Spleen (tissue), 11 donors: Measurements from ENCODE around the gene ZDHHC3. TPM values are rescaled to one million over a fixed set of nuclear protein-coding genes. Genes with fewer than 3 reads are reported as not detected.
A peak's percentile ranks its signal among the peaks of the same experiment; 100 is the strongest.

Experiments used
- DNase-seq: peaks from one replicate; pipeline ENCODE4 v3.0.0-alpha.2; 2020
- H3K27ac ChIP-seq, 8 donors: fragments of 200-600 bp; sonication (generic) in 7 of 8; 1 replicate in 4 of 8; 2 replicates in 4 of 8; pipeline versions ENCODE4 v1.5.0 to v1.8.0; 2016 to 2021; ENCODE audit warnings: inconsistent platforms in 4 of 8, mild to moderate bottlenecking in 4 of 8, moderate library complexity in 1 of 8
- H3K27me3 ChIP-seq, 7 donors: fragments of 200-600 bp; sonication (generic) in 6 of 7; replicated peaks in 1 of 7; 1 replicate in 4 of 7; 2 replicates in 3 of 7; pipeline versions ENCODE4 v1.5.0 to v1.8.0; 2016 to 2021; ENCODE audit warnings: inconsistent platforms in 3 of 7, mild to moderate bottlenecking in 1 of 7
- H3K36me3 ChIP-seq, 6 donors: fragments of 200-600 bp; sonication (generic) in 5 of 6; 1 replicate in 4 of 6; 2 replicates in 2 of 6; pipeline versions ENCODE4 v1.5.0 to v1.8.0; 2016 to 2021; ENCODE audit warnings: inconsistent platforms in 2 of 6
- H3K4me1 ChIP-seq, 6 donors: fragments of 200-600 bp; sonication (generic) in 5 of 6; 1 replicate in 3 of 6; 2 replicates in 3 of 6; pipeline versions ENCODE4 v1.5.0 to v1.8.0; 2016 to 2021; ENCODE audit warnings: inconsistent platforms in 3 of 6
- H3K4me3 ChIP-seq, 8 donors: fragments of 200-600 bp; sonication (generic) in 7 of 8; 1 replicate in 4 of 8; 2 replicates in 4 of 8; pipeline versions ENCODE4 v1.5.0 to v1.8.0; 2016 to 2021; ENCODE audit warnings: inconsistent platforms in 4 of 8, mild to moderate bottlenecking in 4 of 8, moderate library complexity in 2 of 8
- H3K9me3 ChIP-seq, 8 donors: fragments of 200-600 bp; sonication (generic) in 7 of 8; 1 replicate in 4 of 8; 2 replicates in 4 of 8; pipeline versions ENCODE4 v1.5.0 to v1.8.0; 2016 to 2021; ENCODE audit warnings: inconsistent platforms in 4 of 8
- POLR2A ChIP-seq, 3 donors: fragments of 450-650 bp; IDR thresholded peaks; one replicate each; pipeline ENCODE4 v1.5.1; 2017; ENCODE audit warnings: antibody characterized with exemption in 3 of 3, mild to moderate bottlenecking in 1 of 3
- POLR2AphosphoS5 ChIP-seq, 3 donors: sonication (generic); formaldehyde crosslinking; IDR thresholded peaks; one replicate each; pipeline ENCODE4 v1.5.1; 2017; ENCODE audit warnings: antibody characterized with exemption in 3 of 3
- WGBS, 5 donors: extraction: QIAGEN DNeasy Blood & Tissue Kit in 3 of 5; methylation state at CpG; one replicate each; pipeline versions ENCODE4 v1.1.5 to v1.1.7; 2013 to 2018; 5-methylcytosine and 5-hydroxymethylcytosine counted together
- intact Hi-C: fragments of 100-400 bp; cut with DNase I; formaldehyde crosslinking; loops from one replicate; pipeline ENCODE4 v1.15.0; 2023; ENCODE audit warnings: low total_unique reads
- polyA plus RNA-seq, 3 donors: library from polyadenylated mRNA; stranded (reverse); fragments of 200-250 nt; gene quantifications; one replicate each; pipeline ENCODE4 v1.2.1, GENCODE V29; 2013
- total RNA-seq, 7 donors: library from RNA; depleted of rRNA in 3 of 7; stranded (reverse); fragments of >200 nt in 3 of 7; fragmentation: NEBNext Ultra II Directional in 4 of 7; extraction: Animal tissue kit (Norgen Biotek cat#: 25700) in 4 of 7; gene quantifications; one replicate each; pipeline versions ENCODE4 v1.1.0 to v1.2.1, GENCODE V29; 2016 to 2021
- TF ChIP-seq, protein P1 (sequence below), 11 experiments: fragments of 200-600 bp in 7 of 11; fragments of 450-650 bp in 4 of 11; sonication (generic) in 4 of 11; IDR thresholded peaks in 8 of 11; conservative IDR thresholded peaks in 3 of 11; 1 replicate in 7 of 11; 2 replicates in 4 of 11; pipeline versions ENCODE4 v1.4.0 to v1.8.0; 2016 to 2021; ENCODE audit warnings: antibody characterized with exemption in 11 of 11, inconsistent platforms in 4 of 11, mild to moderate bottlenecking in 1 of 11
- donor health status: healthy with polysubstance abuse.
- donor health status: DM: no; HTN: no; CAD: no; lungs with moderate emphysema.
- donor health status: DM: no; HTN: no; CAD: no.
- donor health status: Bipolar disorder and iron deficiency.
- donor health status: healthy.
- donor health status: DM: no; HTN: no; CAD: no.
- donor health status: DM: yes; HTN: yes; CAD: no.

ZDHHC3 gene
- total and polyA plus RNA-seq, 10 donors, result 15.2 to 79.2 (median 65.5) TPM

DNA sequence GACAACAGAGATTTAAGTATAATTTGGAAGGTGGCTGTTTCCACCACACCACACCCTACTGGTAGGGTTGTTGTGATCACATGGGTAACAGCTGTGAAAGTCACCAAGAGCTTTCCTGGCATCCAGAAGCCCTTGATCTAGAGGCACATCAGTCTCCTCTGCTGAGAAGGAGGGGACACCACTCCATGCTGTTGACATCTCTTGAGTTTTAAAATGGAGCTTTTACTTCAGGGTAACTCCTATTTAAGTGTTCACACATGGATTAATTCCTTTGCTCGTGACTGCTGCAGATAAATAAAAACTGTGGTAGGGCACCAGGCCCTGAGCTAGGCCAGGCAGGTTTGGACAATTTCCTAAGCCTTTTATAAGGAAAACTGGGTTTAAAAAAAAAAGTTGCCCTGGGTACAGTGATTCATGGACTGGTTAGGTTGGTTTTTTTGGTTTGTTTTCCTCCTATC lies 7.5 kb upstream of the ZDHHC3 start:
- peaks cover 0 to 14% (median 0%) of the 10 kb centered on the region in 6 donors for H3K36me3 ChIP-seq
- intact Hi-C loops, result no loop called here
- WGBS, 5 donors, result 81 to 100% (median 91%) methylated on average over 1 of the region's 1 CpG
- no peaks in the 10 kb centered on the region for H3K9me3 ChIP-seq
- peak overlapping the region in 1 of 8 donors; percentile 9 for H3K27ac ChIP-seq
- no peak for TF ChIP-seq POLR2A (IDR thresholded peaks at IDR 0.05)
- no peak for TF ChIP-seq POLR2AphosphoS5 (IDR thresholded peaks at IDR 0.05)
- TF ChIP-seq, protein P1, sequence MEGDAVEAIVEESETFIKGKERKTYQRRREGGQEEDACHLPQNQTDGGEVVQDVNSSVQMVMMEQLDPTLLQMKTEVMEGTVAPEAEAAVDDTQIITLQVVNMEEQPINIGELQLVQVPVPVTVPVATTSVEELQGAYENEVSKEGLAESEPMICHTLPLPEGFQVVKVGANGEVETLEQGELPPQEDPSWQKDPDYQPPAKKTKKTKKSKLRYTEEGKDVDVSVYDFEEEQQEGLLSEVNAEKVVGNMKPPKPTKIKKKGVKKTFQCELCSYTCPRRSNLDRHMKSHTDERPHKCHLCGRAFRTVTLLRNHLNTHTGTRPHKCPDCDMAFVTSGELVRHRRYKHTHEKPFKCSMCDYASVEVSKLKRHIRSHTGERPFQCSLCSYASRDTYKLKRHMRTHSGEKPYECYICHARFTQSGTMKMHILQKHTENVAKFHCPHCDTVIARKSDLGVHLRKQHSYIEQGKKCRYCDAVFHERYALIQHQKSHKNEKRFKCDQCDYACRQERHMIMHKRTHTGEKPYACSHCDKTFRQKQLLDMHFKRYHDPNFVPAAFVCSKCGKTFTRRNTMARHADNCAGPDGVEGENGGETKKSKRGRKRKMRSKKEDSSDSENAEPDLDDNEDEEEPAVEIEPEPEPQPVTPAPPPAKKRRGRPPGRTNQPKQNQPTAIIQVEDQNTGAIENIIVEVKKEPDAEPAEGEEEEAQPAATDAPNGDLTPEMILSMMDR (IDR thresholded peaks at IDR 0.05 in 8 of 11, conservative IDR thresholded peaks at IDR 0.05 in 3 of 11), result no peak
- H3K27me3 ChIP-seq, result no peaks in the 10 kb centered on the region
- peaks cover 13 to 73% (median 55%) of the 10 kb centered on the region in 6 donors for H3K4me1 ChIP-seq
- no peak for DNase-seq
- H3K4me3 ChIP-seq, result no peak overlapping the region

DNA sequence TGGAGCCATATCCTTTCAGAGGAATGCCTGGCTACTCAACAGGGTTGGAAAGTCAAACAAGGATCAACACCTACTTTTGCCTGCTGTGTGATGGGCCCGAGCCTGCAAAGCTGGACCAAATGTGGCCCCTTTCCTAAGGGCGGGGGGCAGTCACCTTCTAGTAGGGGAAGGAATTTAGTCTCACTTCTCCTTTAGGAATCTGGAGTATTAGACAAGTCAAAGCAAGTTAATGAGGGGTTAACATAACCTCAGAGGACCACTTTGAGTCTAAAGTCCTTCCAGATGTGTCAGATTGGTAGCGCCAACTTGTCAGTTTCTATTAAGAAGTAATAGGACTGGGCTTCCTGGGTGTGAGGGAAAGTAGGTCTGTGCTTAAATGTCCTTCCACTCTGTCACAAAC lies 6.8 kb upstream of the ZDHHC3 start:
- intact Hi-C loops, result no loop called here
- Histone ChIP-seq H3K27me3 (no peaks in the 10 kb centered on the region), H3K4me1 (peaks cover 19 to 74% (median 62%) of the 10 kb centered on the region in 6 donors), H3K9me3 (no peaks in the 10 kb centered on the region), H3K27ac (peak overlapping the region in 1 of 8 donors; percentile 9), H3K36me3 (peaks cover 0 to 14% (median 0%) of the 10 kb centered on the region in 6 donors), H3K4me3 (no peak overlapping the region)
- WGBS, 5 donors, result 77 to 98% (median 84%) methylated on average over 3 of the region's 3 CpGs
- no peak for DNase-seq
- no peak for TF ChIP-seq POLR2AphosphoS5 (IDR thresholded peaks at IDR 0.05)
- TF ChIP-seq, protein P1 (IDR thresholded peaks at IDR 0.05 in 8 of 11, conservative IDR thresholded peaks at IDR 0.05 in 3 of 11), result no peak
- no peak for TF ChIP-seq POLR2A (IDR thresholded peaks at IDR 0.05)

DNA sequence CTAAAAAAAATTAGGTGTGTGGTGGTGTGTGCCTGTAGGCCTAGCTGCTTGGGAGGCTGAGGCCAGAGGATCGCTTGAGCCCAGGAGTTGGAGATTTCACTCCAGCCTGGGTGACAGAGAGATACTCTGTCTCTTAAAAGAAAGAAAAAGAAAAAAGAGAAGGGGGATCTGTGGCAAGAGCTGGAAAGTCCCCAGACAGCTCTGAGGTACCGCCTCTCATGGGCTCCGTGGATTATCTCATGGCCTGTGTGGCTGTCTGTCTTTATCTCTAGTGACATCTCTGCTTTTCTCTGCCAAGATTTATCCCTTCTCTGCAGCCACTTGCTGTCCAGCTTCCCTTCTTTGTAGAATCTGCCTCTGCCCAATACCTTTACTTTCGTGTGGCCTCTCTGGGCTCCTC lies 5.8 kb upstream of the ZDHHC3 start:
- Histone ChIP-seq H3K4me1 (peaks cover 30 to 84% (median 72%) of the 10 kb centered on the region in 6 donors), H3K36me3 (peaks cover 0 to 14% (median 0%) of the 10 kb centered on the region in 6 donors), H3K4me3 (no peak overlapping the region), H3K9me3 (no peaks in the 10 kb centered on the region), H3K27ac (peak overlapping the region in 1 of 8 donors; percentile 18), H3K27me3 (no peaks in the 10 kb centered on the region)
- WGBS, 5 donors, result 49 to 66% (median 61%) methylated on average over 4 of the region's 4 CpGs
- TF ChIP-seq, protein P1 (IDR thresholded peaks at IDR 0.05 in 8 of 11, conservative IDR thresholded peaks at IDR 0.05 in 3 of 11), result no peak
- TF ChIP-seq POLR2A (IDR thresholded peaks at IDR 0.05) (no peak), POLR2AphosphoS5 (IDR thresholded peaks at IDR 0.05) (no peak)
- intact Hi-C loops, result no loop called here
- no peak for DNase-seq

DNA sequence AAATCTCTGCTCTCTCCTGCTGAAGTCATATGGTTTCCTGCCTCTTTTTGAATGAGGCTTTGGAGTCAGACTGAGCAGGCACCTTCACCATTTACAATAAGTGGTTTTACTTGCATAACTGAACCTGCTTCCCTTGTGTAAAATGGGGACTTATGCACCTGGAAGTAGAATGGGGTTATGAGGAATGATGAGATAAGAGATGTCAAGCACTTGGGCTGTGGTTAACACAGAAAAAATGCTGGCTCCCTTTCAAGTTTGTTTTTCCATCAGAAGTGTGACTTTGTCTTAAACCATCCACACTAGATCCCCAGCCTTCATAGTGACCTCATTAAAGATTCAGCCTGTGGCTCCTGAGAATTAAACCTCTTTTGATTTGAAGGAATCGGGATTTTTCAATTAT lies 5.2 kb upstream of the ZDHHC3 start:
- WGBS, 5 donors, result 92 to 100% (median 94%) methylated on average over 1 of the region's 1 CpG
- Histone ChIP-seq H3K4me1 (peaks cover 31 to 88% (median 76%) of the 10 kb centered on the region in 6 donors), H3K27ac (peak overlapping the region in 1 of 8 donors; percentile 18), H3K9me3 (no peaks in the 10 kb centered on the region), H3K36me3 (peaks cover 0 to 12% (median 0%) of the 10 kb centered on the region in 6 donors), H3K27me3 (no peaks in the 10 kb centered on the region), H3K4me3 (no peak overlapping the region)
- intact Hi-C loops, result no loop called here
- TF ChIP-seq, protein P1 (IDR thresholded peaks at IDR 0.05 in 8 of 11, conservative IDR thresholded peaks at IDR 0.05 in 3 of 11), result no peak
- no peak for TF ChIP-seq POLR2AphosphoS5 (IDR thresholded peaks at IDR 0.05)
- no peak for TF ChIP-seq POLR2A (IDR thresholded peaks at IDR 0.05)
- DNase-seq, result no peak
